PFSK-1 (cell line): Measurements from ENCODE around the gene TTC28.

Experiments used
- FOXP2 ChIP-seq: optimal IDR thresholded peaks from 2 replicates; pipeline ENCODE3; 2011; ENCODE audit warnings: borderline replicate concordance, control low read depth, inconsistent platforms; ENCODE audit not compliant: insufficient read depth; ENCODE audit errors: extremely low read length, extremely low read depth
- POLR2AphosphoS5 ChIP-seq: IDR thresholded peaks from 2 replicates; pipeline ENCODE4 v1.6.1; 2012; ENCODE audit warnings: low read depth, mild to moderate bottlenecking, control low read depth, low read length, moderate library complexity
- REST ChIP-seq, 2 experiments: IDR thresholded peaks; 2 replicates each; pipeline versions ENCODE4 v1.6.1 to v1.8.0; 2011 to 2012; ENCODE audit warnings: low read depth in 2 of 2, low read length in 2 of 2, control low read depth in 1 of 2, inconsistent platforms in 1 of 2, mild to moderate bottlenecking in 1 of 2, moderate library complexity in 1 of 2; ENCODE audit not compliant: insufficient read depth in 1 of 2
- SIN3A ChIP-seq: IDR thresholded peaks from 2 replicates; pipeline ENCODE4 v1.6.1; 2012; ENCODE audit warnings: mild to moderate bottlenecking, low read length, moderate library complexity, borderline replicate concordance; ENCODE audit not compliant: insufficient read depth
- TAF1 ChIP-seq: IDR thresholded peaks from 2 replicates; pipeline ENCODE4 v1.6.1; 2012; ENCODE audit warnings: low read length, control low read depth, borderline replicate concordance; ENCODE audit not compliant: insufficient read depth

The TTC28 gene

GRCh38 chr22:28074526-28074925 lies 605.1 kb downstream of the TTC28 start:
- no peak for TF ChIP-seq POLR2AphosphoS5
- TF ChIP-seq FOXP2 = no peak
- no peak for TF ChIP-seq TAF1
- no peak for TF ChIP-seq SIN3A
- no peak for TF ChIP-seq REST (IDR thresholded peaks at IDR 0.05; ENCODE audit: insufficient read depth in 1 of 2, low read depth in 2 of 2, low read length in 2 of 2)

- TF ChIP-seq SIN3A = no peak
- TF ChIP-seq REST (IDR thresholded peaks at IDR 0.05; ENCODE audit: insufficient read depth in 1 of 2, low read depth in 2 of 2, low read length in 2 of 2) = no peak
- no peak for TF ChIP-seq TAF1
- no peak for TF ChIP-seq FOXP2
- no peak for TF ChIP-seq POLR2AphosphoS5
Observed at GRCh38 chr22:28072066-28072465, 607.6 kb downstream of the TTC28 start.

- TF ChIP-seq POLR2AphosphoS5 (no peak), REST (IDR thresholded peaks at IDR 0.05; ENCODE audit: insufficient read depth in 1 of 2, low read depth in 2 of 2, low read length in 2 of 2) (no peak), TAF1 (no peak), FOXP2 (no peak), SIN3A (no peak)
Observed at GRCh38 chr22:28068826-28069225, 610.8 kb downstream of the TTC28 start.

GRCh38 chr22:28064920-28065319 lies 614.7 kb downstream of the TTC28 start:
- TF ChIP-seq FOXP2 = no peak
- TF ChIP-seq REST (IDR thresholded peaks at IDR 0.05; ENCODE audit: insufficient read depth in 1 of 2, low read depth in 2 of 2, low read length in 2 of 2) = no peak
- TF ChIP-seq TAF1 = no peak
- no peak for TF ChIP-seq POLR2AphosphoS5
- no peak for TF ChIP-seq SIN3A

GRCh38 chr22:28063656-28064055 lies 616.0 kb downstream of the TTC28 start:
- no peak for TF ChIP-seq TAF1
- no peak for TF ChIP-seq REST (IDR thresholded peaks at IDR 0.05; ENCODE audit: insufficient read depth in 1 of 2, low read depth in 2 of 2, low read length in 2 of 2)
- no peak for TF ChIP-seq FOXP2
- TF ChIP-seq SIN3A = no peak
- no peak for TF ChIP-seq POLR2AphosphoS5
